HG02981 (cell line): ENCODE data around the gene CDC42EP2.

Experiments
- ATAC-seq: cut with Tn5 transposase; IDR thresholded peaks from one replicate; pipeline ENCODE4 v1.9.1; 2021; ENCODE audit warnings: mild to moderate bottlenecking, moderate library complexity; ENCODE audit not compliant: unreplicated experiment

CDC42EP2 gene

DNA sequence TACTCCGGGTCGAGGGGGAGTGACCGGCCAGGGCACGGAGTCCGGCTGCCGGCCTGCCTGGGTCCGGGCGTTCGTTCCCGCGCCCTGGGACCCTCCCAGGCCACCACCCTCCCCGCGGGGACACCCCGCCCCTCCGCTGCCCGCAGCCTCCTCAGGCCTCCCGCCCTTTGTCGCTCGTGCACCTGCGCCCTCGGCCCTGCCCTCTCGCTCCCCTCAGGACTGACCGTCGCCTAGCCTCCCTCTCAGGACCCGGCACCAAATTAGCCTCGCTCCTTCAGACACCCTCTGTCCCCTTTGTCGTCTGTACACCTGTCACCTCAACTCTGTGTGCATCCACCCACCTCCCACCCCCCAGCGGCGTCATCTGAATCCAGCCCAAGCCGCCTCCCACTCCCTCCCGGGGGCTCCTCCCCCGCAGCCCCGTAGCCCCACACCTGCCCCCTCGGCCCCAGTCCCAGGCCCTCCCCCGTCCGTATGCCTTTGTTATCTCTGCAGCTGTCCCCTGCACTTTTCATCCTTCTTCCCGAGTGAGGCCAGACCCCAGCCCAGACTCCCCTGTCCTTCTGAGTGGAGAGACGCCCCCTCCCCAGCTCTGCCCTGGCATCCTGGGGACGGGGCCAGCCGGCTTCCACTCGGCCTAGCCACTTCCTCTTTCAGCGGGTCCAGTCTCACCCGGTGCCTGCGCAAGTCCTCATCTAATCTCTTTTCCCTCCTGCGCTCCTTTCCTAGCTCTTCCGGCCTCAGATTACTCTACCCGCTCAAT lies 40.5 kb downstream of the CDC42EP2 start:
- ATAC-seq: peak; percentile 37

DNA sequence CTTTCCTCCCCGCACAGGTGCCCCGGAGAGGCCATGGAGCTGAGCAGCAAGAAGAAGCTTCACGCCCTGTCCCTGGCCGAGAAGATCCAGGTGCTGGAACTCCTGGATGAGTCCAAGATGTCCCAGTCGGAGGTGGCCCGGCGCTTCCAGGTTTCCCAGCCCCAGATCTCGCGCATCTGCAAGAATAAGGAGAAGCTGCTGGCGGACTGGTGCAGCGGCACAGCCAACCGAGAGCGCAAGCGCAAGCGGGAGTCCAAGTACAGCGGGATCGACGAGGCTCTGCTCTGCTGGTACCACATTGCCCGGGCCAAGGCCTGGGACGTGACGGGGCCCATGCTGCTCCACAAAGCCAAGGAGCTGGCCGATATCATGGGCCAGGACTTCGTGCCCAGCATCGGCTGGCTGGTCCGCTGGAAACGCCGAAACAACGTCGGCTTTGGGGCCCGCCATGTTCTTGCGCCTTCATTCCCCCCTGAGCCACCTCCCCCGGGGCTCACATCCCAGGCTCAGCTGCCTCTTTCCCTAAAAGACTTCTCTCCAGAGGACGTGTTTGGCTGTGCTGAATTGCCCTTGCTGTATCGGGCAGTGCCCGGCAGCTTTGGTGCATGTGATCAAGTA lies 41.2 kb downstream of the CDC42EP2 start:
- no peak for ATAC-seq

DNA sequence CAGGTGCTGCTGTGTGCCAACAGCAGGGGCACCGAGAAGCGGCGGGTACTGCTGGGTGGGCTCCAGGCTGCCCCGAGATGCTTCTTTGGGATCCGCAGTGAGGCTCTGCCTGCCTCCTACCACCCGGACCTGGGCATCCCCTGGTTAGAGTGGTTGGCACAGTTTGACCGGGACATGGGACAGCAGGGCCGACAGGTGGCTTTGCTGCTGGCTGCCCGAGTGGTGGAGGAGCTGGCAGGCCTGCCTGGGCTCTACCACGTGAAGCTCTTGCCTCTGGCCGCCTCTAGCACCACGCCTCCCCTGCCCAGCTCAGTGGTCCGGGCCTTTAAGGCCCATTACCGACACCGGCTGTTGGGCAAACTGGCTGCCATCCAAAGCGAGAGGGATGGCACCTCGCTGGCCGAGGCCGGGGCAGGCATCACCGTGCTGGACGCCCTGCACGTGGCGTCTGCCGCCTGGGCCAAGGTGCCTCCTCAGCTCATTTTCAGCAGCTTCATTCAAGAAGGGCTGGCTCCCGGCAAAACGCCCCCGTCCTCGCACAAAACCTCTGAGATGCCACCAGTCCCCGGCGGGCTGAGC lies 41.8 kb downstream of the CDC42EP2 start:
- no peak for ATAC-seq

DNA sequence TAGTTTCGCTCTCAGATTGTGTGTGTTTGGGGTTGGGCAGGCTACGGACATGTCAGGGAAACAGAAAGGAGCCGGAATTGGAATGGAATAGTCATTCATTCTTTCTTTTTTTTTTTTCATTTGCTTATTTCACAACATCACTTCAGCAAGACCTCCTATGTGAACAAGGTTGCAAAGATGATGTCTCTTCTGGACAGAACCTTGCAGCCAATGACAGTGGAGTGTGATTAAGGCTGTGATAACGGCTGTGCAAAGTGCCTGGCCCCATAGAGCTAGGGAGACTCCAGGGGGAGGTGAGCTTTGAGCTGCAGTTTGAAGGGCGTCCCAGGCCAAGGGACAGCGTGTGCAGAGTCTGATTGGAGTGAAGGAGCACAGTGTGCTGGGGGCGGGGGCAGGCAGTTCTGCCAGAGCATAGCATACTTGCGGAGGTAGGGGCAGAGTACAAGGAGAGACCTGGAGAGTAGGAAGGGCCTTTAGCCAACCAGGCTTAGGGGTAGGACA lies 43.2 kb downstream of the CDC42EP2 start:
- no peak for ATAC-seq

DNA sequence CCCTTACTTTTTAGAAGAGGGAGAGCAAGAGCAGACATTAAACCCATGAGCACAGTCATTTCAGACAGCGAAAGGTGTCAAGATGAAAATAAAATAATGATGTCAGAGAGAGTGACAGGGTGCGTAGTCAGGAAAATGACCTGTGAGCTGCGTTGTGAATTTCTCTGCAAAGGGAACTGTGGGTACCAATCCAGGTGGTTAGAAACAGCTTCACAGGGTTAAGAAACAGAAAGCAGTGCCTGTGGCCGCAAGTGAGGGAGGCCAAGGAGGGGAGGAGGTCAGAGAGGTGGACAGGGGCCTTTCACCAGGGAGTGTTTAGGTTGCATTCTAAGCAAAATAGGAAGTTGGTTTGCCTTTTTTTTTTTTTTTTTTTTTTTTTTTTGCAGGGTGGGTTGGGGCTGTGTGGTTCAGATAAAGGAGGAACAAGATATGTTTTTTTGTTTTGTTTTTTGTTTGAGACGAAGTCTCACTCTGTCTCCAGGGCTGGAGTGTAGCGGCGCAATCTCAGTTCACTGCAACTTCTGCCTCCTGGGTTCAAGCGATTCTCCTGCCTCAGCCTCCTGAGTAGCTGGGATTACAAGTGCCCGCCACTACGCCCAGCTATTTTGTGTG lies 47.8 kb downstream of the CDC42EP2 start:
- ATAC-seq: no peak

DNA sequence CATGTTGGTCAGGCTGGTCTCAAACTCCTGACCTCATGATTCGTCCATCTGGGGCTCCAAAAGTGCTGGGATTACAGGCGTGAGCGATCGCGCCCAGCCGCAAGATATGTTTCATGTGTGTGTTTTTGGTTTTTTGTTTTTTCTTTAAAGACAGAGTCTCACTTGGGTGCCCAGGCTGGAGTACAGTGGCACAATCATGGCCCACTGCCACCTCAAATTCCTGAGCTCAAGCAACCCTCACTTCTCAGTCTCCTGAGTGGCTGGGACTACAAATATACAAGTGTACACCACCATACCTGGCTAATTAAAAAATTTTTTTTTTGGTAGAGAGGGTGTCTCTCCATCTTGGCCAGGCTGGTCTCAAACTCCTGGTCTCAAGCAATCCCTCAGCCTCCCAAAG lies 48.3 kb downstream of the CDC42EP2 start:
- no peak for ATAC-seq

DNA sequence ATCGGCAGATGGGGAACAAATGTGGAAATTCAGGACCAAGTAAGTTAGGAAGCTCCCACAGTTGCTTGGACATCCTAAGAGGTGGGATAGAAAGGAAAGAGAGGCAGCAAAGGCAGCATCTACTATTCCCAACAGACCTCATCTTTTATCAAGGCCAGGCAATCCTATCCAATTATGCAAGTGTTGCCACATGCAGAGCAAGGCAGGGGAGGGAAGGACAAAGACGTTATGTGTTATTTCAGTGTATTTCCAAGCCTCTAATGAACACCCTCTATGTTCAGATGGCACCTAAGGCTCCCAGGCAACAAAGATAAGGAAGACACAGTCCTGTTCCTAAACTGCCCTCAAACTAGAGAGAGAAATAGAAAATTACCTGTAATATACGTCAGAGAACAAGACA lies 49.1 kb downstream of the CDC42EP2 start:
- ATAC-seq: no peak

DNA sequence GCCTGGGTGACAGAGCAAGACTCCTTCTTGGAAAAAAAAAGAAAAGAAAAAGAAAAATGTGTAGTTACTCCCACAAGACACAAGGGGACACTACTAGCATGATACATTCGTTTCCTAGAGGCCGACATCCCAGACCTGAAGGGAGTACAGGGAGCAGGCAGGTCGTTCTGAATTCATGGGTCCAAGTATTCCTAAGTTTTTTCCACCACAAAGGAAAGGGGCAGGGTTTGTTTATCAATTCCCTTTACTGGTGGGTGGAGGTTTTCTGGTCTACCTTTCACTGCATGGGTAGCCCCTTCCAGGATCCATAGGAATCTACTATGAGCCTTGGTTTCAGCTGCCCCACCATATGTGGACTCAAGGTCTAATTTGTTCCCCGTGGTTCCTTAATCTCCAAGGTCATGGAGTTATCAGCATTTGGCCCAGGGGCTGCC lies 51.7 kb downstream of the CDC42EP2 start:
- no peak for ATAC-seq

DNA sequence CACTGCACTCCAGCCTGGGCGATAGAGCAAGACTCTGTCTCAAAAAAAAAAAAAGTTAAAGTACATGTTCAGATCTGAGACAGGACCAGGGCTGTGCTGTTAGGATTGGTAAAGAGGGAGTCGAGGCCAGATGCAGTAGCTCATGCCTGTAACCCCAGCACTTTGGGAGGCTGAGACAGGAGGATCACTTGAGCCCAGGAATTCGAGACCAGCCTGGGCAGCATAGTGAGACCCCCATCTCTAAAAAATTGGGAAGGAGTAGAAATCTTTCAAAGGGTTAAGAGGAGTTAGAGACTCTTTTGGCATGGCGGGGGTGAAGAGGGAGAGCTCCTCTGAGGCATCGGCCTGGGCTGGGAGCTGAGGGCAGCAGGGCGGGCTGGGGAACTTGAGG lies 56.0 kb downstream of the CDC42EP2 start:
- ATAC-seq: no peak
